ENCODE measurements around the gene ETV3. TPM values are rescaled to one million over a fixed set of nuclear protein-coding genes. Genes with fewer than 3 reads are reported as not detected.

ETV3 gene
- total RNA-seq, 2 donors from 2014 or later = 23.4 to 33.3 TPM

- H3K4me3 ChIP-seq = no peak overlapping the region
- intact Hi-C loops (cut with DNase I) = no loop called here
- DNase-seq (ENCODE audit: low spot score) = no peak
- H3K9me3 ChIP-seq = no peaks in the 10 kb centered on the region
- H3K27ac ChIP-seq = no peak overlapping the region
- H3K36me3 ChIP-seq = no peaks in the 10 kb centered on the region
- no peak for TF ChIP-seq POLR2AphosphoS5 (IDR thresholded peaks at IDR 0.05)
- no peak for TF ChIP-seq CTCF (IDR thresholded peaks at IDR 0.05)
- TF ChIP-seq POLR2A (IDR thresholded peaks at IDR 0.05) = no peak
- 75% methylated on average over 5 of the region's 5 CpGs for WGBS
- H3K4me1 ChIP-seq (replicated peaks) = no peaks in the 10 kb centered on the region
- H3K27me3 ChIP-seq (replicated peaks; ENCODE audit: insufficient read depth) = no peaks in the 10 kb centered on the region
Measured at GRCh38 chr1:157087030-157087429, 51.2 kb downstream of the ETV3 start.

GRCh38 chr1:157086299-157086698, 51.9 kb downstream of the ETV3 start:
- Histone ChIP-seq H3K27ac (no peak overlapping the region), H3K4me1 (replicated peaks) (no peaks in the 10 kb centered on the region), H3K9me3 (no peaks in the 10 kb centered on the region), H3K27me3 (replicated peaks; ENCODE audit: insufficient read depth) (no peaks in the 10 kb centered on the region), H3K4me3 (no peak overlapping the region), H3K36me3 (no peaks in the 10 kb centered on the region)
- intact Hi-C loops (cut with DNase I) = no loop called here
- DNase-seq (ENCODE audit: low spot score) = no peak
- no peak for TF ChIP-seq CTCF (IDR thresholded peaks at IDR 0.05)
- TF ChIP-seq POLR2AphosphoS5 (IDR thresholded peaks at IDR 0.05) = no peak
- TF ChIP-seq POLR2A (IDR thresholded peaks at IDR 0.05) = no peak
- 79% methylated on average over 6 of the region's 6 CpGs for WGBS

GRCh38 chr1:157085421-157085820, 52.8 kb downstream of the ETV3 start:
- intact Hi-C loops (cut with DNase I) = no loop called here
- Histone ChIP-seq H3K36me3 (no peaks in the 10 kb centered on the region), H3K27me3 (replicated peaks; ENCODE audit: insufficient read depth) (no peaks in the 10 kb centered on the region), H3K4me3 (no peak overlapping the region), H3K4me1 (replicated peaks) (no peaks in the 10 kb centered on the region), H3K27ac (no peak overlapping the region), H3K9me3 (no peaks in the 10 kb centered on the region)
- 95% methylated on average over 5 of the region's 5 CpGs for WGBS
- no peak for TF ChIP-seq POLR2AphosphoS5 (IDR thresholded peaks at IDR 0.05)
- no peak for DNase-seq (ENCODE audit: low spot score)

- no peak for DNase-seq (ENCODE audit: low spot score)
- 90% methylated on average over 5 of the region's 5 CpGs for WGBS
Measured at GRCh38 chr1:157084720-157085119, 53.5 kb downstream of the ETV3 start.

GRCh38 chr1:157081707-157082106, 56.5 kb downstream of the ETV3 start:
- WGBS = 71% methylated on average over 5 of the region's 5 CpGs
- intact Hi-C loops (cut with DNase I) = no loop called here

More at GRCh38 chr1:157084720-157085119, 53.5 kb downstream of the ETV3 start:
- no peak overlapping the region for H3K27ac ChIP-seq
- intact Hi-C loops (cut with DNase I) = no loop called here
- no peaks in the 10 kb centered on the region for H3K27me3 ChIP-seq (replicated peaks; ENCODE audit: insufficient read depth)
- H3K36me3 ChIP-seq = no peaks in the 10 kb centered on the region
- H3K9me3 ChIP-seq = no peaks in the 10 kb centered on the region
- H3K4me3 ChIP-seq = no peak overlapping the region
- no peaks in the 10 kb centered on the region for H3K4me1 ChIP-seq (replicated peaks)
- TF ChIP-seq POLR2AphosphoS5 (IDR thresholded peaks at IDR 0.05) = no peak
- no peak for TF ChIP-seq POLR2A (IDR thresholded peaks at IDR 0.05)
- no peak for TF ChIP-seq CTCF (IDR thresholded peaks at IDR 0.05)

More at GRCh38 chr1:157081707-157082106, 56.5 kb downstream of the ETV3 start:
- Histone ChIP-seq H3K27me3 (replicated peaks; ENCODE audit: insufficient read depth) (no peaks in the 10 kb centered on the region), H3K27ac (no peak overlapping the region), H3K4me3 (no peak overlapping the region), H3K9me3 (no peaks in the 10 kb centered on the region), H3K36me3 (no peaks in the 10 kb centered on the region), H3K4me1 (replicated peaks) (no peaks in the 10 kb centered on the region)
- no peak for TF ChIP-seq POLR2A (IDR thresholded peaks at IDR 0.05)
- TF ChIP-seq CTCF (IDR thresholded peaks at IDR 0.05) = no peak
- TF ChIP-seq POLR2AphosphoS5 (IDR thresholded peaks at IDR 0.05) = no peak
- DNase-seq (ENCODE audit: low spot score) = no peak

Data from prostate gland (tissue), 2 donors.